Skeletal muscle tissue (tissue), 4 donors: Measurements from ENCODE around the gene IGFBP3. TPM values are rescaled to one million over a fixed set of nuclear protein-coding genes. Genes with fewer than 3 reads are reported as not detected.

Experiments
- H3K27ac ChIP-seq: one replicate; pipeline ENCODE4 v1.7.0; 2013; ENCODE audit warnings: mild to moderate bottlenecking, low read depth, low read length, inconsistent platforms
- H3K27me3 ChIP-seq, 3 donors: one replicate each; pipeline ENCODE4 v1.7.0; 2013; ENCODE audit warnings: low read length in 3 of 3; ENCODE audit not compliant: control insufficient read depth in 3 of 3, insufficient read depth in 3 of 3
- H3K36me3 ChIP-seq, 3 donors: one replicate each; pipeline ENCODE4 v1.7.0; 2013; ENCODE audit warnings: low read length in 3 of 3; ENCODE audit not compliant: control insufficient read depth in 3 of 3, insufficient read depth in 3 of 3
- H3K4me1 ChIP-seq, 3 donors: one replicate each; pipeline ENCODE4 v1.7.0; 2013; ENCODE audit warnings: low read length in 3 of 3, mild to moderate bottlenecking in 3 of 3; ENCODE audit not compliant: control insufficient read depth in 3 of 3, insufficient read depth in 3 of 3
- H3K4me3 ChIP-seq, 3 donors: one replicate each; pipeline ENCODE4 v1.7.0; 2013; ENCODE audit warnings: low read length in 3 of 3
- H3K9ac ChIP-seq, 3 donors: one replicate each; pipeline ENCODE4 v1.7.0; 2013; ENCODE audit warnings: low read length in 3 of 3, mild to moderate bottlenecking in 3 of 3, moderate library complexity in 2 of 3, low read depth in 1 of 3
- H3K9me3 ChIP-seq, 3 donors: one replicate each; pipeline ENCODE4 v1.7.0; 2013; ENCODE audit warnings: low read length in 3 of 3; ENCODE audit not compliant: control insufficient read depth in 3 of 3
- total RNA-seq: library from RNA; depleted of rRNA; stranded (reverse); fragments of >200 nt; gene quantifications from one replicate; pipeline ENCODE4 v1.2.3, GENCODE V29; 2014
- donor health status: Osteomylitis.

IGFBP3 gene
- total RNA-seq, 1 donor from 2014 or later = 112 TPM

DNA sequence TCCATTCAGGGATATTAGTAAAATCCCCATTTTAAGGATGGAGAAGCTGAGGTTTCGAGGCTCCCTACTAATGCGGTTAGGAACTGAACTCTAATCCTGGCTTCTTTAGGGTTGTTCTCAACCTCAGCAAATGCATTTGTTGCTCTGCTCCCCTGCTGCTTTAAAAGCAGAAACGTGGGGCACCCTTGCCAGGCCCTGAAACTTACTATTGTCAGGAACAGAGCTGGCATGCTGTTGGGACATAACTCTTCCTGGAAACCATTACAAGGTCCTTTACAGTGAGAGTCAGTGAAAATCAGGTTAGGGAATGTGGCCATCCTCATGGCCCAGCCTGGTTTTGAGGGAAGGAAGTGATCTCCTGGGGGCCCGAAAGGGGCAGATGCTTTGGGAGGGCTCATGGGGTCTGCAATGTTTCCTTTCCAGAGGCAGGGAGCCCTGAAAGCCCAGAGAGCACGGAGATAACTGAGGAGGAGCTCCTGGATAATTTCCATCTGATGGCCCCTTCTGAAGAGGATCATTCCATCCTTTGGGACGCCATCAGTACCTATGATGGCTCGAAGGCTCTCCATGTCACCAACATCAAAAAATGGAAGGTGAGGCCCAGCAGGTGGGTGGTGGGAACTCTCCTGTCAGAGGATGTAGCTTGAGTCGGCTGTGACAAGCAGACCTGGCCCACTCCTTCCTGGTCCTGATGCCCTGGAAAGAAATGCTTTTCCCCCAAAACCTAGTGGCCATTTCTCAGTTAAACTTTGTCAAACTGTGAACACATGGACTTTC, 30.8 kb downstream of the IGFBP3 start:
- no peak overlapping the region for H3K9ac ChIP-seq
- H3K9me3 ChIP-seq = no peaks in the 10 kb centered on the region
- H3K4me3 ChIP-seq = no peak overlapping the region
- H3K27ac ChIP-seq = no peak overlapping the region
- peaks cover 43 to 48% (median 44%) of the 10 kb centered on the region in 3 donors for H3K27me3 ChIP-seq
- H3K36me3 ChIP-seq = no peaks in the 10 kb centered on the region
- H3K4me1 ChIP-seq = peaks cover 4 to 7% (median 6%) of the 10 kb centered on the region in 3 donors

- H3K27ac ChIP-seq = no peak overlapping the region
- H3K4me3 ChIP-seq = no peak overlapping the region
- H3K4me1 ChIP-seq = peaks cover 4 to 7% (median 6%) of the 10 kb centered on the region in 3 donors
- H3K9ac ChIP-seq = no peak overlapping the region
- no peaks in the 10 kb centered on the region for H3K36me3 ChIP-seq
- no peaks in the 10 kb centered on the region for H3K9me3 ChIP-seq
- H3K27me3 ChIP-seq = peaks cover 46 to 56% (median 51%) of the 10 kb centered on the region in 3 donors
Measured at GRCh38 chr7:45889367-45890067, 31.6 kb downstream of the IGFBP3 start.

DNA sequence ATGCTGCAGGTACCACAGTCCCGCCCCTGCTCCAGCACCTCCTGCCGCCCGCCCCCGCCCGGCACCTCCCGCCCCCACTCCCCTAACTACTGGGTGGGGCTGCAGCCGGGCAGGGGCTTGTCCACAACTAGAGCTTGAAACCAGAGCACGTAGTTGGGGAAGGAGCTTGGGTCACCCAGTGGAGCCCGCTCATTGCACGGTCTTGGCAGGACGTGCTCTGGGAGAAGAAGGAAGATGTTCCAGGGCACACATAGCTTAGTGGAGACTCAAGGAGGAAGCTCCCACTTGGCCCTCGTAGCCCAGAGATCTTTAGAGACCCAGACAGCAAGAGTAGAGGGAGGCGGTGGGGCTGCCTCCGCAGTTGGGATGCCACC, 32.1 kb downstream of the IGFBP3 start:
- Histone ChIP-seq H3K4me3 (no peak overlapping the region), H3K36me3 (no peaks in the 10 kb centered on the region), H3K9me3 (no peaks in the 10 kb centered on the region), H3K4me1 (peaks cover 4 to 7% (median 6%) of the 10 kb centered on the region in 3 donors), H3K9ac (no peak overlapping the region), H3K27me3 (peaks cover 48 to 60% (median 51%) of the 10 kb centered on the region in 3 donors), H3K27ac (no peak overlapping the region)

GRCh38 chr7:45888185-45888992, 32.7 kb downstream of the IGFBP3 start, which contains the start of gene IGFBP1:
Gene IGFBP1 (plus strand): TSS chr7:45888488. CDS start chr7:45888653, 165 bp downstream.
- H3K27me3 ChIP-seq = peaks cover 48 to 56% (median 48%) of the 10 kb centered on the region in 3 donors
- no peaks in the 10 kb centered on the region for H3K9me3 ChIP-seq
- H3K4me3 ChIP-seq = peak within 1 kb of the TSS in 2 of 3 donors; percentile 32 to 41
- H3K9ac ChIP-seq = no peak within 1 kb of the TSS
- no peaks in the 10 kb centered on the region for H3K36me3 ChIP-seq
- H3K4me1 ChIP-seq = peaks cover 4 to 7% (median 6%) of the 10 kb centered on the region in 3 donors
- no peak within 1 kb of the TSS for H3K27ac ChIP-seq

- H3K36me3 ChIP-seq = no peaks in the 10 kb centered on the region
- H3K4me1 ChIP-seq = peaks cover 4 to 7% (median 6%) of the 10 kb centered on the region in 3 donors
- H3K4me3 ChIP-seq = no peak overlapping the region
- H3K27me3 ChIP-seq = peaks cover 48 to 56% (median 48%) of the 10 kb centered on the region in 3 donors
- no peak overlapping the region for H3K9ac ChIP-seq
- no peaks in the 10 kb centered on the region for H3K9me3 ChIP-seq
- no peak overlapping the region for H3K27ac ChIP-seq
Measured at GRCh38 chr7:45886931-45887667, 34.0 kb downstream of the IGFBP3 start.

DNA sequence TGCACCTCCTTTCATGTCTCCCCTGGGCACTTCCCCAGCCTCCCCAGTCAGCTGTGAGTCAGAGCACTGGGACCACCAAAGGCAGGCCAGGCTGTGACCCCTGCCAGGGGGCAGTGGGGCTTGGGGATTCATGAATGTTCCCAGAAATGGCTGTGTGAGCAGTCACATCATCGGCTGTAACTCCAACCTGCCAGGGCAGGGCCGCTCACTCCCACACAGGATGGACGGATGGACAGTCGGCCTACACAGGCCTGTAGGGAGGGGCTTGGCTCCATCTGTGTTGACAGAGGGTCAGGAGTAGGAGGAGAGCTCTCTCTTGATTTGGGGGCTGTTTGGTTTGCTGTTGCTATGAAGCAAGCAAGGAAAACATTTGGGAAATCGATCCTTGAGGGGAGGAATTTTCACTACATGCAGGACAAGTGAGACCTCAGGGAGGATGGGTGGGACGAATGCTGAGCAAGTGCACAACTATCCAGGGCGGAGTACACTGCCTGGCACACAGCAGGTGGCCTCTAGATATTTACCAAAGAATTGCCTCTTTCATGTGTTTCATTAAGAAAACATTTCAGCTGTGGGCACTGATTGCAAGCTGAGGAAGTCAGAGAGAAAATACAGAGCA, 35.7 kb downstream of the IGFBP3 start:
- H3K27me3 ChIP-seq = peaks cover 46 to 53% (median 47%) of the 10 kb centered on the region in 3 donors
- no peak overlapping the region for H3K4me3 ChIP-seq
- H3K4me1 ChIP-seq = peaks cover 4 to 7% (median 6%) of the 10 kb centered on the region in 3 donors
- no peak overlapping the region for H3K27ac ChIP-seq
- no peaks in the 10 kb centered on the region for H3K9me3 ChIP-seq
- H3K36me3 ChIP-seq = no peaks in the 10 kb centered on the region
- H3K9ac ChIP-seq = no peak overlapping the region

- Histone ChIP-seq H3K27me3 (peaks cover 34 to 41% (median 35%) of the 10 kb centered on the region in 3 donors), H3K9ac (no peak overlapping the region), H3K27ac (no peak overlapping the region), H3K9me3 (no peaks in the 10 kb centered on the region), H3K4me3 (no peak overlapping the region), H3K36me3 (no peaks in the 10 kb centered on the region), H3K4me1 (peaks cover 4 to 7% (median 6%) of the 10 kb centered on the region in 3 donors)
Measured at GRCh38 chr7:45884136-45884535, 36.9 kb downstream of the IGFBP3 start.

GRCh38 chr7:45882465-45882810, 38.6 kb downstream of the IGFBP3 start:
- Histone ChIP-seq H3K9ac (no peak overlapping the region), H3K36me3 (no peaks in the 10 kb centered on the region), H3K9me3 (peaks cover 0 to 2% (median 0%) of the 10 kb centered on the region in 3 donors), H3K27ac (no peak overlapping the region), H3K4me3 (no peak overlapping the region), H3K4me1 (no peaks in the 10 kb centered on the region), H3K27me3 (peaks cover 19 to 25% (median 19%) of the 10 kb centered on the region in 3 donors)
